D721Med (cell line): ENCODE results near the gene OGDH.

Source experiments
- DNase-seq: peaks from one replicate; pipeline ENCODE4 v3.0.0; 2011; ENCODE audit warnings: low spot score; ENCODE audit not compliant: insufficient read length
- FAIRE-seq: peaks from 2 replicates; lab custom pipeline; 2011; peaks lifted over from hg19 to GRCh38; lab: Jason Lieb, UNC
- TF ChIP-seq, protein P1 (sequence below): IDR thresholded peaks from 2 replicates; pipeline ENCODE4 v1.5.1; 2012; ENCODE audit warnings: mild to moderate bottlenecking, control low read depth; ENCODE audit not compliant: insufficient read depth; ENCODE audit errors: missing control alignments

The OGDH gene

DNA sequence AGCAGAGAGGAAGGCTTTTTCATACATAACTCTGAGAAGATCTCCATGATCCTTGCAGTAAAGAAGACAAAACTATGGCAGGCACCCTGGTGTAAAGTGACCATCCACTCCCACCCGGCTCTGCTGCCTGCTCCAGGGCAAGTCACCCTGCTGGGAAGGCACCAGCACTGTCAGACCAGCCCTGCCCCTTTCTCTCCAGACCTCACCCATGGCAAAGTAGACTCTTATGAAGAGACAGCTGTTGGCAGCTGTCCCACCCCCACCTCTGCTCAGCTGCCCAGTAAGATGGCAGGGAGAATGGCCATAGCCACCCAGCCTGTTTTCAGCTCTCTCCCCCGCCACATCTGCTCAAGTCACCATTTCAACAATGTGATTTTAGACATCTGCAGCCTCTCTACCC, 133.6 kb downstream of the OGDH start:
- FAIRE-seq, result no peak
- TF ChIP-seq, protein P1, sequence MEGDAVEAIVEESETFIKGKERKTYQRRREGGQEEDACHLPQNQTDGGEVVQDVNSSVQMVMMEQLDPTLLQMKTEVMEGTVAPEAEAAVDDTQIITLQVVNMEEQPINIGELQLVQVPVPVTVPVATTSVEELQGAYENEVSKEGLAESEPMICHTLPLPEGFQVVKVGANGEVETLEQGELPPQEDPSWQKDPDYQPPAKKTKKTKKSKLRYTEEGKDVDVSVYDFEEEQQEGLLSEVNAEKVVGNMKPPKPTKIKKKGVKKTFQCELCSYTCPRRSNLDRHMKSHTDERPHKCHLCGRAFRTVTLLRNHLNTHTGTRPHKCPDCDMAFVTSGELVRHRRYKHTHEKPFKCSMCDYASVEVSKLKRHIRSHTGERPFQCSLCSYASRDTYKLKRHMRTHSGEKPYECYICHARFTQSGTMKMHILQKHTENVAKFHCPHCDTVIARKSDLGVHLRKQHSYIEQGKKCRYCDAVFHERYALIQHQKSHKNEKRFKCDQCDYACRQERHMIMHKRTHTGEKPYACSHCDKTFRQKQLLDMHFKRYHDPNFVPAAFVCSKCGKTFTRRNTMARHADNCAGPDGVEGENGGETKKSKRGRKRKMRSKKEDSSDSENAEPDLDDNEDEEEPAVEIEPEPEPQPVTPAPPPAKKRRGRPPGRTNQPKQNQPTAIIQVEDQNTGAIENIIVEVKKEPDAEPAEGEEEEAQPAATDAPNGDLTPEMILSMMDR, result no peak

DNA sequence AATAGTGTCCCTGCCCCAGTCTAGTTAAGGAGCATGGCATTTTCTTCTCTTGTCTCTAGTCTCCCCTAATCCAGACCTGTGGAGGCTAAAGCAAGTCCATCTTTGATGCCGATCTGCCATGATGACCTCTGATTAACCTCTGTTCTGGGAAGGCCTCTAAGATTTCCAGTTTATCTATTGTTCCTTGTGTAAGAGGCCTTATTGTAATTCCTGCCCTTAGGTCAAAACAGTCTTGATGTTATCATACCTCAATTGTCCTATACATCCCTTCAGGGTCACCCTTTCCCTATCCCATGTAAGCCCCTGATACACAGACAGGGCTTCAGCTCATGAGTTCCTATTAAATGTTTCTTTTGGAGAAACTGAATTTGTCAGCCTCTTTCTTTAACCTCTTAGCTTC, 137.3 kb downstream of the OGDH start:
- TF ChIP-seq, protein P1, result no peak
- FAIRE-seq (no peak), DNase-seq (no peak)

More for the DNA sequence above, 133.6 kb downstream of the OGDH start:
- no peak for DNase-seq

DNA sequence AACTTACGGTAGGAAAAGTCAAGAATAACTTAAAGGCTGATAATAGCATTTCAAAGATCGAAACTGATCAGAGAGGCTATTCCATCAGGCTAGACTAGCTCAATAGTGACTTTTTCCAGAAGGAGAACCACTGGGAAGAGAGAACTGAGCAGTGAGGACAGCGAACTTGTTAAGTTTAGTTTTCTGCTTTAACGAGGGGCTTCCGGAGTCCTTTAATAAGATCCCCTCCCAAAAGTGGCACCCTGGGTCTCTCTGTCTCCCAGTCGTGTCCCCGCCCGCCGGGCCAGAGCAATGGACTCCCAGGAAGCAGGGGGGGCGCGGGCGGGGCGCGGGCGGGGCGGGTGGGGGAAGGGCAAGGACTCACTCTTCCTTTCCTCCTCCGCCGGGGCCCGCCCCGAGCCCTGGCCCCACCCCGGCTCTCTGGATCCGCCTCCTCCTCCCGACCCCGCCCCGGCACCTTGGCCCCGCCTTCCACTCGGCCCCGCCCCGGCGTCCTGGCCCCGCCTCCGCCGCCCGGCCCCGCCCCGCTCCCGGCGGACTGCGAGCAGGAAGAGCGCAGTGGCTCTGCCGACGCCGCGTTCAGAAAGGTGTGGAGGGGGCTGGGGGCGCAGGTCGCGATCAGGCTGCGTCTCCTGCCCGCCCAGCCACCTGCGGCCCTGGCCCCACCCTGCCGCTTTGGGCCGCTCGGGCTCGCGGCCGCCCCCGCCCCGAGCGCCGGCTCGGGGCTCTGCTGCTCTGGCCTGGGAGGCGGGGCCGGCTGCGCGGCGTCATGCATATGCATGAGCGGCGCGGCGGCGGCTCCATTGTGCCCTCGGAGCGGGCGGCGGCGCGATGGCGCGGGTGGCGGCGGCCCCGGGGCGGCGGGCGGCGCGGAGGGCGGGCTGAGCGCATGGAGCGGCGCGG, 141.9 kb downstream of the OGDH start, which contains the start of gene ZMIZ2:
Gene ZMIZ2, plus strand, starts transcription at position 803 of the 903 bp plus-strand sequence. CDS start 7,403 bp downstream, outside the sequence.
- DNase-seq (peak; percentile 90), FAIRE-seq (no peak)
- TF ChIP-seq, protein P1, result no peak

DNA sequence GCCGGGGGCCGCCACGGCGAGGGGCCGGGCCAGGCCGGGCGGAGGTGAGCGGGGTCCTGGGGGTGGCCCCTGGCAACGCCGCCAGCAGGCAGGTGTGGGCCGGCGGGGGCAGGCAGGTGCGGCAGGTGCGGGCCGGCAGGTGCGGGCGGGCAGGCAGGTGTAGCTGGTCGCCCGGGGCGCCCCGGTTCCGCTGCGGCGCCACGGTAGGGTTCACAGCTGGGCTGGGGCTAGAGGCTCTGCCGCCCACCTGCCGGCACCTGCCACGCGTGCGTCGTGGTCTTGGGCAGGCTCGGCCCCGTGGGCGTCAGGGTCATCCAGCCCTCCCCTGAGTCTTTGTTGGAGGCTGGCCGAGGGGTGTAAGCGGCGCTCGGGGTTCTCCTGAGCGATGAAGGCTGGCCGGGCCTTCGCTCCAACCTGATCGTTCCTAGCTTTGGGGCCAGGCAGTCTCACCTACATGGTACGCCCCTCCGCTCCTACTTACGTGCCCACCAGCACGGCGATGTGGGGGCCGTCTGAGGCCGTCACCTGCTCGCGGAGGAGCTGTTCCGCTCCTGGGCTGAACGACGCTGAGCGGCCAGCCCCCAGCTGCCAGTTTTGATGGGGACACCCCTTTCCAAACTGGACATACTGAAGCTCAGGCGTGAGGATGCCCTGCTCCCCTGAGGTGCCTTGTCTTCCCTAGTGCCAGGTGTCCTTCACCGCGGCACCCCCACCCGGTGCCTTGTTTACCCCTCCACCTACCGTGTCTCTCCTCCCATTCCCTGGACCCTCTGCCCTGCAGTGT, 142.7 kb downstream of the OGDH start:
- DNase-seq, result no peak
- TF ChIP-seq, protein P1, result no peak
- no peak for FAIRE-seq

DNA sequence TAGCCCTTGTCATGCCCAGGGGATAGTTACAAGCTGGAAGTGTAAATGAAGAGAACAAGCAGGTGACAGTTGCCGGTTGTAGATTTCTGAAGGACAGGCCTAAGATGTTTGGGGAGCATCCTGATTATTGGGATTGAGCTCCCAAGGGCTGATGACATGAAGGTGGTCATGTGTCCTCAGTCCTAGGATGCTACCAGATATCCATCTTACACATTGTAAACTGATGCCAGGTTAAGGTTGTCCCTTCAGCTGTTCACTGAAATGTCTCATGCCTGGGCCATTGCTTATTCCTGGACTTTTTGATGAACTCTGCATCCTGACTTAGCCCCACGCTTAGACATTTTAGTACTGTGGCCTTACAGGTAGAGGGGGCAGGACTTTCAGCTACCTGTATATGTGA, 143.6 kb downstream of the OGDH start:
- no peak for FAIRE-seq
- TF ChIP-seq, protein P1, result no peak

DNA sequence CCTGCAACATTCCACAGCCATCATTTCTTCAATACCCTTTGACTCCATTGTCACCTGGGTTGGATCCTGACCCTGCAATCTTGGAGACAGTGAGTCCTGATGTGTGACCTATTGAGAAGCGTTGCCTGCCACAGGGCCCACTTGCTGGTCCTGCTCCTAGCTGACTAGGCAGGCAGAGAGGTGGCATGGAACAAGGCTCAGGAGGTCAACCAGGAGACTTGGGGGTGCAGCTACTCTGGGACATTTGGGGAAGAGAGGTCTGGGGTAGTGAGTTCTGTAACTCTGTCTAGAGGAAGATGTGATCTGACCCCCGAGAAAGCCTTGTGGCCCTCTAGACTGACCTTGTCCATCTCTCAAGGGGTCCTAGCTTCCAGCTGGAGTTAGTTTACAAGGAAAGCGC, 144.0 kb downstream of the OGDH start:
- DNase-seq (no peak), FAIRE-seq (no peak)
- TF ChIP-seq, protein P1, result no peak

More for the DNA sequence above, 143.6 kb downstream of the OGDH start:
- DNase-seq, result no peak
